ENCODE data around the gene SETBP1.

SETBP1 gene

DNA sequence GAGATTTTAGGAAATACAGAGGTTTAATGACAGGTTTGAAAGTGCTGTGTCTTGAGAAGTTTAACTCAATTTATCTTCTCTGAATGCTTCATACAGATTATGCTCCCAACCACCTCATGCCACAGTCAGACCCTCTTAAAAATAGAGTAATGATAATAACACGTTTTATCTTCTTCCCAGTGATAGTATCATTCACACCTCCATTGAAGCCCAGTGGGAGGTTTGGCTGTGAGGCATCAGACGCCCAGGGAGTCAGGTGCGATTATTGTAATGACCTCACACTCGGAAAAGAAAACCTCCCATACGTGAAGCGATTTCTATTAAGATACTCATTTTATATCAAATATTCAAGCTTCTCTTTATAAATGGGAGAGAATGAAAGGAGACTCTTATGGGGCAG is 366.3 kb downstream of the SETBP1 start:
- H3K27ac ChIP-seq (ENCODE audit: low read depth, low read length), result no peak overlapping the region
- no peaks in the 10 kb centered on the region for H3K9me3 ChIP-seq (ENCODE audit: control insufficient read depth, insufficient read depth, low read length)
- TF ChIP-seq EZH2phosphoT487 (IDR thresholded peaks at IDR 0.05; ENCODE audit: borderline replicate concordance, low read length), result no peak
- no peak for TF ChIP-seq CTCF (IDR thresholded peaks at IDR 0.05; ENCODE audit: low read depth, low read length, poor library complexity, severe bottlenecking)
- no peaks in the 10 kb centered on the region for H4K20me1 ChIP-seq (ENCODE audit: control insufficient read depth, insufficient read depth, low read depth, low read length)
- no peaks in the 10 kb centered on the region for H3K36me3 ChIP-seq (ENCODE audit: control insufficient read depth, low read length)
- no peaks in the 10 kb centered on the region for H3K79me2 ChIP-seq (ENCODE audit: control insufficient read depth, low read length)
- H3K4me2 ChIP-seq (ENCODE audit: low read length), result no peak overlapping the region
- H3K4me1 ChIP-seq (ENCODE audit: control insufficient read depth, low read length), result no peaks in the 10 kb centered on the region
- no peak overlapping the region for H3K4me3 ChIP-seq (ENCODE audit: low read length)
- H3F3A ChIP-seq (ENCODE audit: control insufficient read depth, insufficient read depth), result no peaks in the 10 kb centered on the region
- no peaks in the 10 kb centered on the region for H3K9me2 ChIP-seq (replicated peaks; ENCODE audit: control insufficient read depth, low read length)
- H3K27me3 ChIP-seq (ENCODE audit: control insufficient read depth, low read length), result no peaks in the 10 kb centered on the region

- no peaks in the 10 kb centered on the region for H3K4me1 ChIP-seq (ENCODE audit: control insufficient read depth, low read length)
- H3F3A ChIP-seq (ENCODE audit: control insufficient read depth, insufficient read depth), result no peaks in the 10 kb centered on the region
- no peak overlapping the region for H3K4me3 ChIP-seq (ENCODE audit: low read length)
- no peak overlapping the region for H3K27ac ChIP-seq (ENCODE audit: low read depth, low read length)
- no peaks in the 10 kb centered on the region for H3K27me3 ChIP-seq (ENCODE audit: control insufficient read depth, low read length)
- no peaks in the 10 kb centered on the region for H3K9me3 ChIP-seq (ENCODE audit: control insufficient read depth, insufficient read depth, low read length)
- H3K4me2 ChIP-seq (ENCODE audit: low read length), result no peak overlapping the region
- H3K79me2 ChIP-seq (ENCODE audit: control insufficient read depth, low read length), result no peaks in the 10 kb centered on the region
- TF ChIP-seq CTCF (IDR thresholded peaks at IDR 0.05; ENCODE audit: low read depth, low read length, poor library complexity, severe bottlenecking), result no peak
- no peak for TF ChIP-seq EZH2phosphoT487 (IDR thresholded peaks at IDR 0.05; ENCODE audit: borderline replicate concordance, low read length)
- no peaks in the 10 kb centered on the region for H3K36me3 ChIP-seq (ENCODE audit: control insufficient read depth, low read length)
- H4K20me1 ChIP-seq (ENCODE audit: control insufficient read depth, insufficient read depth, low read depth, low read length), result no peaks in the 10 kb centered on the region
- H3K9me2 ChIP-seq (replicated peaks; ENCODE audit: control insufficient read depth, low read length), result no peaks in the 10 kb centered on the region
Measured at GRCh38 chr18:45049578-45050319, 369.1 kb downstream of the SETBP1 start.

DNA sequence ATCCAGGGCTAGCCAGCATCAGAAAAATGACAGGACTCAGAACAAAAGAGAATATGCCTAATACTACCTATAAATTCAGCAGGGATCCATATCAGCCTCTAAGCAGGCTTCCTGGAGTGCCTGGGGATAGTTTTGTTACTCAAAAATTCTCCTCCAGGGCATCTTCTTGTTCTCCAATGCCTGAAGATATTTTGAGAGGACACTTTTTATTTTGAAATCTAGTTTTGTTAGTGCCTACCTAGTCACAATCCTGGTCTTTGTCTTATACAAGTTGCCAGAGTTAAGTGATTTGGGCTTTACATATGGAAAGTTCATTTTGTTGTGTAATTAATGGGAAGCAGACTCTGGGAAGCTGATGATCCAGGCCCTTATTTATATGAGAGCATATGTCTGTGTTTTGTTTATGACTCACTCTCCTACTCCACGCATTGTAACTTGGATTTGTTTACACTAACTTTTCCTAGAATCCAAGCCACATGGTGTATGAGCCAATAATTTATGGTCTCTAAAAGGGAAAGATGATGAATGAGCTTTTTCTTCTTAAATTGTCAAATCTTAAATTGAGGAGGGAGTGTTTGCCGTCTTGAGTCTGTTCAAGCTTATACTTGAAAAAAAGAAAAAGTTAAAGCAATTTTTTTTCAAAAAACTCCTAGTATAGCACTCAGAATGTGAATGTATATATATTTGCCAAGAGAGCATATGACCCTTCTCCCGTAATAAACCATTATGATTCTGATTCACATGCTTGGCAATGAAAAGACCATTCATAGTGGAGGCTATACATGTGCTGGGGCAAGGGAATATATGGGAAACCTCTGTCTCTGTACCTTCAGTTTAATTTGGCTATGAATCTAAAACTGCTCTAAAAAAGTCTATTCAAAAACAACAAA is 370.3 kb downstream of the SETBP1 start:
- Histone ChIP-seq H3K27ac (ENCODE audit: low read depth, low read length) (no peak overlapping the region), H3K4me3 (ENCODE audit: low read length) (no peak overlapping the region), H3K4me1 (ENCODE audit: control insufficient read depth, low read length) (no peaks in the 10 kb centered on the region), H3K27me3 (ENCODE audit: control insufficient read depth, low read length) (no peaks in the 10 kb centered on the region), H3K4me2 (ENCODE audit: low read length) (no peak overlapping the region), H4K20me1 (ENCODE audit: control insufficient read depth, insufficient read depth, low read depth, low read length) (no peaks in the 10 kb centered on the region), H3F3A (ENCODE audit: control insufficient read depth, insufficient read depth) (no peaks in the 10 kb centered on the region), H3K9me2 (replicated peaks; ENCODE audit: control insufficient read depth, low read length) (no peaks in the 10 kb centered on the region), H3K79me2 (ENCODE audit: control insufficient read depth, low read length) (no peaks in the 10 kb centered on the region), H3K36me3 (ENCODE audit: control insufficient read depth, low read length) (no peaks in the 10 kb centered on the region), H3K9me3 (ENCODE audit: control insufficient read depth, insufficient read depth, low read length) (no peaks in the 10 kb centered on the region)
- TF ChIP-seq EZH2phosphoT487 (IDR thresholded peaks at IDR 0.05; ENCODE audit: borderline replicate concordance, low read length) (no peak), CTCF (IDR thresholded peaks at IDR 0.05; ENCODE audit: low read depth, low read length, poor library complexity, severe bottlenecking) (no peak)
